HG03103 (cell line): ENCODE measurements around the gene ZNF687.

Experiments used
- ATAC-seq: cut with Tn5 transposase; IDR thresholded peaks from one replicate; pipeline ENCODE4 v1.9.1; 2021; ENCODE audit warnings: low read depth; ENCODE audit not compliant: unreplicated experiment

ZNF687 gene

GRCh38 chr1:151312411-151312810 is 30.3 kb downstream of the ZNF687 start:
- ATAC-seq, result no peak

- ATAC-seq, result no peak
Measured at GRCh38 chr1:151312826-151313225, 30.7 kb downstream of the ZNF687 start.

- no peak for ATAC-seq
Measured at GRCh38 chr1:151313501-151313900, 31.4 kb downstream of the ZNF687 start.

GRCh38 chr1:151314137-151314875 is 32.2 kb downstream of the ZNF687 start:
- ATAC-seq, result no peak

- no peak for ATAC-seq
Measured at GRCh38 chr1:151315565-151316235, 33.6 kb downstream of the ZNF687 start.

GRCh38 chr1:151318975-151319374 is 36.9 kb downstream of the ZNF687 start:
- ATAC-seq, result no peak

- no peak for ATAC-seq
Measured at GRCh38 chr1:151324390-151324930, 42.4 kb downstream of the ZNF687 start.

GRCh38 chr1:151325231-151325630 is 43.1 kb downstream of the ZNF687 start:
- ATAC-seq, result no peak

GRCh38 chr1:151325646-151326429 is 43.7 kb downstream of the ZNF687 start:
- ATAC-seq, result no peak

GRCh38 chr1:151326619-151327222 is 44.6 kb downstream of the ZNF687 start:
- no peak for ATAC-seq

GRCh38 chr1:151327223-151327902 is 45.3 kb downstream of the ZNF687 start, which contains the start of gene PI4KB:
PI4KB (minus strand) TSS chr1:151327416; CDS start chr1:151316481, 10,935 bp downstream.
- no peak for ATAC-seq

GRCh38 chr1:151327903-151328674 is 46.0 kb downstream of the ZNF687 start:
- no peak for ATAC-seq

GRCh38 chr1:151334822-151335221 is 52.7 kb downstream of the ZNF687 start:
- no peak for ATAC-seq

- no peak for ATAC-seq
Measured at GRCh38 chr1:151336556-151336955, 54.5 kb downstream of the ZNF687 start.

GRCh38 chr1:151340870-151341754 is 59.0 kb downstream of the ZNF687 start:
- ATAC-seq, result no peak
